SK-N-SH (cell line): ENCODE results near the gene FLT1. TPM values are rescaled to one million over a fixed set of nuclear protein-coding genes. Genes with fewer than 3 reads are reported as not detected.

Experiments used
- CTCF ChIA-PET: fragments of 300-600, 350-600 bp; formaldehyde crosslinking; extraction: SDS; loops from one replicate; lab custom pipeline; 2021; lab: Yijun Ruan, JAX
- POLR2A ChIA-PET: fragments of 350-600 bp; sonication (Branson Sonifier 250); formaldehyde crosslinking; extraction: SDS; loops from one replicate; lab custom pipeline; 2020; ENCODE audit warnings: antibody characterized with exemption, inconsistent platforms; lab: Yijun Ruan, JAX
- DNase-seq: peaks from one replicate; pipeline ENCODE4 v3.0.0; 2012
- H2AFZ ChIP-seq: fragments of 200-600 bp; sonication (generic); 2 replicates; pipeline ENCODE4 v1.8.1; 2016; ENCODE audit warnings: antibody characterized with exemption, mild to moderate bottlenecking, low read depth
- H3F3A ChIP-seq: fragments of 200-600 bp; sonication (generic); replicated peaks from 2 replicates; pipeline ENCODE3; 2016; ENCODE audit warnings: antibody characterized with exemption, mild to moderate bottlenecking; ENCODE audit not compliant: insufficient read depth
- H3K27ac ChIP-seq, 2 experiments: fragments of 200-500 bp in 1 of 2; fragments of 200-600 bp in 1 of 2; sonication (Bioruptor generic) in 1 of 2; sonication (generic), shearing (Covaris generic) in 1 of 2; 2 replicates each; pipeline versions ENCODE4 v1.5.1 to v1.6.1; 2014 to 2016; ENCODE audit warnings: low read depth in 2 of 2, inconsistent platforms in 1 of 2, low read length in 1 of 2, mild to moderate bottlenecking in 1 of 2, mixed read lengths in 1 of 2
- H3K27me3 ChIP-seq: fragments of 200-600 bp; sonication (generic), shearing (Covaris generic); 2 replicates; pipeline ENCODE4 v1.6.1; 2016; ENCODE audit warnings: mixed run types; ENCODE audit not compliant: insufficient read depth
- H3K36me3 ChIP-seq, 2 experiments: fragments of 200-500 bp in 1 of 2; fragments of 200-600 bp in 1 of 2; sonication (Bioruptor generic) in 1 of 2; sonication (generic) in 1 of 2; replicated peaks in 1 of 2; 2 replicates each; pipeline versions ENCODE3 to v1.5.1; 2014 to 2016; ENCODE audit warnings: low read length in 1 of 2, mild to moderate bottlenecking in 1 of 2; ENCODE audit not compliant: insufficient read depth in 2 of 2, control insufficient read depth in 1 of 2
- H3K4me1 ChIP-seq, 2 experiments: fragments of 200-500 bp in 1 of 2; fragments of 200-600 bp in 1 of 2; sonication (Bioruptor generic) in 1 of 2; sonication (generic), shearing (Covaris generic) in 1 of 2; 2 replicates each; pipeline versions ENCODE4 v1.5.1 to v1.6.1; 2014 to 2016; ENCODE audit warnings: low read depth in 1 of 2, low read length in 1 of 2, mixed run types in 1 of 2; ENCODE audit not compliant: insufficient read depth in 2 of 2, control insufficient read depth in 1 of 2
- H3K4me2 ChIP-seq: fragments of 200-600 bp; sonication (generic), shearing (Covaris generic); 2 replicates; pipeline ENCODE4 v1.6.1; 2017; ENCODE audit warnings: mixed run types
- H3K4me3 ChIP-seq, 2 experiments: fragments of 200-500 bp in 1 of 2; fragments of 200-600 bp in 1 of 2; sonication (Bioruptor generic) in 1 of 2; sonication (generic), shearing (Covaris generic) in 1 of 2; 2 replicates each; pipeline versions ENCODE4 v1.5.1 to v1.8.1; 2014 to 2016; ENCODE audit warnings: low read depth in 2 of 2, inconsistent platforms in 1 of 2, low read length in 1 of 2, mild to moderate bottlenecking in 1 of 2, mixed read lengths in 1 of 2, moderate library complexity in 1 of 2
- H3K79me2 ChIP-seq: fragments of 200-600 bp; sonication (generic); 2 replicates; pipeline ENCODE4 v1.8.1; 2017; ENCODE audit warnings: mild to moderate bottlenecking; ENCODE audit not compliant: insufficient read depth
- H3K9ac ChIP-seq: fragments of 200-600 bp; sonication (generic); 2 replicates; pipeline ENCODE4 v1.6.1; 2017; ENCODE audit warnings: mixed run types
- H3K9me2 ChIP-seq: fragments of 200-600 bp; sonication (generic); 2 replicates; pipeline ENCODE4 v1.6.1; 2017; ENCODE audit warnings: mixed run types
- H3K9me3 ChIP-seq: fragments of 200-600 bp; sonication (generic); 2 replicates; pipeline ENCODE4 v1.6.1; 2017; ENCODE audit warnings: mixed run types, mild to moderate bottlenecking, moderate library complexity
- H4K20me1 ChIP-seq: fragments of 200-600 bp; sonication (generic); 2 replicates; pipeline ENCODE4 v1.6.1; 2017; ENCODE audit warnings: mild to moderate bottlenecking, mixed run types; ENCODE audit not compliant: insufficient read depth
- CTCF ChIP-seq: fragments of 200-600 bp; sonication (generic); IDR thresholded peaks from 2 replicates; pipeline ENCODE4 v1.6.1; 2017; ENCODE audit warnings: antibody characterized with exemption, mild to moderate bottlenecking, moderate library complexity
- ELF1 ChIP-seq: IDR thresholded peaks from 2 replicates; pipeline ENCODE4 v1.4.0; 2012
- FOXJ3 ChIP-seq: sonication (generic); formaldehyde crosslinking; IDR thresholded peaks from 2 replicates; pipeline ENCODE4 v1.5.1; 2020; ENCODE audit warnings: mild to moderate bottlenecking, missing genetic modification reagents
- GABPA ChIP-seq: IDR thresholded peaks from 2 replicates; pipeline ENCODE4 v1.4.0; 2012; ENCODE audit warnings: low read depth, mild to moderate bottlenecking
- MEF2A ChIP-seq: IDR thresholded peaks from 2 replicates; pipeline ENCODE4 v1.4.0; 2012; ENCODE audit warnings: low read depth, borderline replicate concordance
- TEAD4 ChIP-seq: IDR thresholded peaks from 2 replicates; pipeline ENCODE4 v1.4.0; 2012; ENCODE audit warnings: mild to moderate bottlenecking, borderline replicate concordance; ENCODE audit not compliant: insufficient read depth
- WGBS: methylation state at CpG from one replicate; pipeline ENCODE4 v1.1.6; 2017; ENCODE audit warnings: low lambda C conversion rate; 5-methylcytosine and 5-hydroxymethylcytosine counted together
- polyA plus RNA-seq, 3 experiments: library from polyadenylated mRNA; depleted of rRNA; stranded (reverse); fragments of >200 nt; gene quantifications; 2 replicates each; pipeline ENCODE4 v1.2.3, GENCODE V29; 2012
- TF ChIP-seq, protein P1 (sequence below): IDR thresholded peaks from 2 replicates; pipeline ENCODE4; 2012
- TF ChIP-seq, protein P2 (sequence below): IDR thresholded peaks from 2 replicates; pipeline ENCODE4 v1.4.0; 2012; ENCODE audit warnings: low read depth, borderline replicate concordance

FLT1 gene
- polyA plus RNA-seq, 1 of the 3 experiments (the other 2 are of a cell fraction): 0.20 TPM

GRCh38 chr13:28373810-28374209, 121.1 kb downstream of the FLT1 start:
- Histone ChIP-seq H3K4me1 (no peaks in the 10 kb centered on the region; a peak in 1 of 4 replicates), H3K27ac (no peak overlapping the region), H3K9me3 (no peaks in the 10 kb centered on the region), H3K27me3 (no peaks in the 10 kb centered on the region), H3K4me3 (no peak overlapping the region), H3K9ac (no peak overlapping the region), H3K79me2 (no peaks in the 10 kb centered on the region), H3K9me2 (no peaks in the 10 kb centered on the region), H3K4me2 (no peak overlapping the region), H3K36me3 (no peaks in the 10 kb centered on the region), H3F3A (no peaks in the 10 kb centered on the region)
- ChIA-PET CTCF (no interaction called here), POLR2A (no interaction called here)
- DNase-seq: no peak
- TF ChIP-seq, protein P1, sequence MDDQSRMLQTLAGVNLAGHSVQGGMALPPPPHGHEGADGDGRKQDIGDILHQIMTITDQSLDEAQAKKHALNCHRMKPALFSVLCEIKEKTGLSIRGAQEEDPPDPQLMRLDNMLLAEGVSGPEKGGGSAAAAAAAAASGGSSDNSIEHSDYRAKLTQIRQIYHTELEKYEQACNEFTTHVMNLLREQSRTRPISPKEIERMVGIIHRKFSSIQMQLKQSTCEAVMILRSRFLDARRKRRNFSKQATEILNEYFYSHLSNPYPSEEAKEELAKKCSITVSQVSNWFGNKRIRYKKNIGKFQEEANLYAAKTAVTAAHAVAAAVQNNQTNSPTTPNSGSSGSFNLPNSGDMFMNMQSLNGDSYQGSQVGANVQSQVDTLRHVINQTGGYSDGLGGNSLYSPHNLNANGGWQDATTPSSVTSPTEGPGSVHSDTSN: no peak
- TF ChIP-seq MEF2A: no peak
- no peak for TF ChIP-seq ELF1
- no peak for TF ChIP-seq CTCF
- TF ChIP-seq FOXJ3 (CRISPR knock-in tag): no peak
- TF ChIP-seq, all 33 proteins: peak for 0
- no peaks in the 10 kb centered on the region for H4K20me1 ChIP-seq
- WGBS: 42% methylated on average over 3 of the region's 3 CpGs
- no peak overlapping the region for H2AFZ ChIP-seq

GRCh38 chr13:28370448-28370847, 124.5 kb downstream of the FLT1 start:
- Histone ChIP-seq H3F3A (no peaks in the 10 kb centered on the region), H3K4me3 (no peak overlapping the region), H3K4me2 (no peak overlapping the region), H3K27me3 (no peaks in the 10 kb centered on the region), H3K27ac (no peak overlapping the region), H3K9ac (no peak overlapping the region), H3K79me2 (no peaks in the 10 kb centered on the region), H4K20me1 (no peaks in the 10 kb centered on the region), H3K4me1 (no peaks in the 10 kb centered on the region), H2AFZ (no peak overlapping the region), H3K9me2 (no peaks in the 10 kb centered on the region), H3K9me3 (no peaks in the 10 kb centered on the region), H3K36me3 (no peaks in the 10 kb centered on the region)
- no peak for DNase-seq
- WGBS: 83% methylated on average over 4 of the region's 4 CpGs
- CTCF ChIA-PET: no interaction called here
- TF ChIP-seq GABPA: no peak
- TF ChIP-seq, protein P2, sequence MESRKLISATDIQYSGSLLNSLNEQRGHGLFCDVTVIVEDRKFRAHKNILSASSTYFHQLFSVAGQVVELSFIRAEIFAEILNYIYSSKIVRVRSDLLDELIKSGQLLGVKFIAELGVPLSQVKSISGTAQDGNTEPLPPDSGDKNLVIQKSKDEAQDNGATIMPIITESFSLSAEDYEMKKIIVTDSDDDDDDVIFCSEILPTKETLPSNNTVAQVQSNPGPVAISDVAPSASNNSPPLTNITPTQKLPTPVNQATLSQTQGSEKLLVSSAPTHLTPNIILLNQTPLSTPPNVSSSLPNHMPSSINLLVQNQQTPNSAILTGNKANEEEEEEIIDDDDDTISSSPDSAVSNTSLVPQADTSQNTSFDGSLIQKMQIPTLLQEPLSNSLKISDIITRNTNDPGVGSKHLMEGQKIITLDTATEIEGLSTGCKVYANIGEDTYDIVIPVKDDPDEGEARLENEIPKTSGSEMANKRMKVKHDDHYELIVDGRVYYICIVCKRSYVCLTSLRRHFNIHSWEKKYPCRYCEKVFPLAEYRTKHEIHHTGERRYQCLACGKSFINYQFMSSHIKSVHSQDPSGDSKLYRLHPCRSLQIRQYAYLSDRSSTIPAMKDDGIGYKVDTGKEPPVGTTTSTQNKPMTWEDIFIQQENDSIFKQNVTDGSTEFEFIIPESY: no peak
- no peak for TF ChIP-seq TEAD4
- POLR2A ChIA-PET: no interaction called here
